IMR-90 (cell line): ENCODE results near the gene MRPS22.

Experiments used
- CEBPB ChIP-seq: IDR thresholded peaks from 2 replicates; pipeline ENCODE4 v1.6.1; 2012; ENCODE audit warnings: low read depth, low read length, improper control_type of control experiment
- CTCF ChIP-seq: conservative IDR thresholded peaks from 2 replicates; pipeline ENCODE4 v1.5.1; 2012; ENCODE audit warnings: mild to moderate bottlenecking, low read depth, low read length, improper control_type of control experiment
- POLR2A ChIP-seq: IDR thresholded peaks from 2 replicates; pipeline ENCODE4 v1.6.1; 2012; ENCODE audit warnings: mild to moderate bottlenecking, low read depth, low read length
- RAD21 ChIP-seq: IDR thresholded peaks from 2 replicates; pipeline ENCODE4 v1.6.1; 2012; ENCODE audit warnings: low read length, improper control_type of control experiment
- SMC3 ChIP-seq: fragments of 150-350 bp; IDR thresholded peaks from 2 replicates; pipeline ENCODE4 v1.6.1; 2016; ENCODE audit warnings: low read depth, mild to moderate bottlenecking, antibody characterized with exemption, low read length, moderate library complexity

- no peak for TF ChIP-seq CTCF
- no peak for TF ChIP-seq POLR2A
- no peak for TF ChIP-seq RAD21
- TF ChIP-seq CEBPB: no peak
- TF ChIP-seq SMC3: no peak
Measured at GRCh38 chr3:139339219-139339906, 4.5 kb upstream of the MRPS22 start.
